NT2/D1 (cell line): ENCODE measurements around the gene ELMO1.

Source experiments
- DNase-seq: peaks from one replicate; pipeline ENCODE4 v3.0.0-alpha.2; 2011; ENCODE audit warnings: low read depth, low spot score
- H3K27me3 ChIP-seq: 2 replicates; pipeline ENCODE4 v1.6.0; 2011; ENCODE audit warnings: mild to moderate bottlenecking; ENCODE audit not compliant: insufficient read length, insufficient read depth
- H3K36me3 ChIP-seq: 2 replicates; pipeline ENCODE4 v1.6.1; 2011; ENCODE audit warnings: mild to moderate bottlenecking, low read length, mixed read lengths; ENCODE audit not compliant: insufficient read depth, insufficient read length
- H3K4me1 ChIP-seq: 2 replicates; pipeline ENCODE4 v1.5.1; 2011; ENCODE audit not compliant: insufficient read depth, insufficient read length
- H3K4me3 ChIP-seq: 2 replicates; pipeline ENCODE4 v1.5.1; 2011; ENCODE audit warnings: low read depth; ENCODE audit not compliant: insufficient read length
- H3K9ac ChIP-seq: 2 replicates; pipeline ENCODE4 v1.6.0; 2011; ENCODE audit warnings: low read depth; ENCODE audit not compliant: insufficient read length
- H3K9me3 ChIP-seq: 2 replicates; pipeline ENCODE4 v1.5.1; 2011; ENCODE audit warnings: mild to moderate bottlenecking, low read length; ENCODE audit not compliant: insufficient read depth
- SUZ12 ChIP-seq: IDR thresholded peaks from 2 replicates; pipeline ENCODE4 v1.6.1; 2011; ENCODE audit not compliant: insufficient read length, insufficient read depth; ENCODE audit errors: extremely low read depth
- YY1 ChIP-seq: IDR thresholded peaks from 2 replicates; pipeline ENCODE4 v1.6.1; 2011; ENCODE audit not compliant: insufficient read length, insufficient read depth
- ZNF274 ChIP-seq: IDR thresholded peaks from 2 replicates; pipeline ENCODE4 v1.6.1; 2011; ENCODE audit warnings: mild to moderate bottlenecking, low read depth, low read length

ELMO1 gene

GRCh38 chr7:37039131-37039749, 409.4 kb downstream of the ELMO1 start:
- Histone ChIP-seq H3K9ac (no peak overlapping the region), H3K4me1 (no peaks in the 10 kb centered on the region), H3K36me3 (no peaks in the 10 kb centered on the region), H3K4me3 (no peak overlapping the region), H3K9me3 (0 out of 2 replicates have a peak, but pooled peaks cover 7% of the 10 kb centered on the region), H3K27me3 (no peaks in the 10 kb centered on the region)
- no peak for TF ChIP-seq ZNF274
- TF ChIP-seq YY1, result no peak
- no peak for TF ChIP-seq SUZ12
- no peak for DNase-seq

GRCh38 chr7:37038706-37039105, 410.0 kb downstream of the ELMO1 start:
- DNase-seq, result no peak
- no peaks in the 10 kb centered on the region for H3K36me3 ChIP-seq
- H3K27me3 ChIP-seq, result no peaks in the 10 kb centered on the region

GRCh38 chr7:37037286-37037685, 411.4 kb downstream of the ELMO1 start:
- H3K9me3 ChIP-seq, result 0 out of 2 replicates have a peak, but pooled peaks cover 12% of the 10 kb centered on the region
- TF ChIP-seq SUZ12, result no peak
- no peak for TF ChIP-seq YY1
- TF ChIP-seq ZNF274, result no peak
- H3K27me3 ChIP-seq, result no peaks in the 10 kb centered on the region
- H3K4me1 ChIP-seq, result peaks cover 4% of the 10 kb centered on the region
- H3K36me3 ChIP-seq, result no peaks in the 10 kb centered on the region
- H3K9ac ChIP-seq, result no peak overlapping the region
- no peak overlapping the region for H3K4me3 ChIP-seq
- no peak for DNase-seq

More at GRCh38 chr7:37038706-37039105, 410.0 kb downstream of the ELMO1 start:
- 0 out of 2 replicates have a peak, but pooled peaks cover 7% of the 10 kb centered on the region for H3K9me3 ChIP-seq
- H3K4me3 ChIP-seq, result no peak overlapping the region
- H3K4me1 ChIP-seq, result no peaks in the 10 kb centered on the region
- H3K9ac ChIP-seq, result no peak overlapping the region
- TF ChIP-seq ZNF274 (no peak), SUZ12 (no peak), YY1 (no peak)

GRCh38 chr7:37035631-37036030, 413.0 kb downstream of the ELMO1 start:
- Histone ChIP-seq H3K9me3 (0 out of 2 replicates have a peak, but pooled peaks cover 15% of the 10 kb centered on the region), H3K4me3 (no peak overlapping the region), H3K9ac (no peak overlapping the region), H3K27me3 (no peaks in the 10 kb centered on the region), H3K4me1 (peaks cover 4% of the 10 kb centered on the region), H3K36me3 (no peaks in the 10 kb centered on the region)
- DNase-seq, result no peak
- TF ChIP-seq ZNF274 (no peak), YY1 (no peak), SUZ12 (no peak)

GRCh38 chr7:37033141-37033540, 415.5 kb downstream of the ELMO1 start:
- Histone ChIP-seq H3K36me3 (no peaks in the 10 kb centered on the region), H3K9me3 (0 out of 2 replicates have a peak, but pooled peaks cover 13% of the 10 kb centered on the region), H3K4me1 (peaks cover 4% of the 10 kb centered on the region), H3K9ac (no peak overlapping the region), H3K27me3 (no peaks in the 10 kb centered on the region), H3K4me3 (no peak overlapping the region)
- TF ChIP-seq SUZ12, result no peak
- no peak for TF ChIP-seq ZNF274
- TF ChIP-seq YY1, result no peak
- no peak for DNase-seq

- no peaks in the 10 kb centered on the region for H3K36me3 ChIP-seq
- H3K4me1 ChIP-seq, result peaks cover 4% of the 10 kb centered on the region
- H3K4me3 ChIP-seq, result no peak overlapping the region
- no peak for DNase-seq
- TF ChIP-seq ZNF274 (no peak), SUZ12 (no peak), YY1 (no peak)
- no peak overlapping the region for H3K9ac ChIP-seq
- H3K27me3 ChIP-seq, result no peaks in the 10 kb centered on the region
- 0 out of 2 replicates have a peak, but pooled peaks cover 13% of the 10 kb centered on the region for H3K9me3 ChIP-seq
Measured at GRCh38 chr7:37032258-37032601, 416.4 kb downstream of the ELMO1 start.

- Histone ChIP-seq H3K4me3 (no peak overlapping the region), H3K9me3 (0 out of 2 replicates have a peak, but pooled peaks cover 13% of the 10 kb centered on the region), H3K4me1 (peaks cover 4% of the 10 kb centered on the region), H3K27me3 (no peaks in the 10 kb centered on the region), H3K36me3 (no peaks in the 10 kb centered on the region), H3K9ac (no peak overlapping the region)
- DNase-seq, result peak; percentile 92
- no peak for TF ChIP-seq ZNF274
- no peak for TF ChIP-seq YY1
- no peak for TF ChIP-seq SUZ12
Measured at GRCh38 chr7:37031571-37032257, 416.9 kb downstream of the ELMO1 start.
